ENCODE results near the gene RWDD2A.

The RWDD2A gene

GRCh38 chr6:83220121-83220520, 27.0 kb downstream of the RWDD2A start:
- Histone ChIP-seq H3K27me3 (ENCODE audit: insufficient read depth, low read length, poor library complexity) (no peaks in the 10 kb centered on the region), H2AFZ (ENCODE audit: low read depth, low read length) (no peak overlapping the region), H3K9me3 (ENCODE audit: insufficient read depth, low read length, severe bottlenecking) (no peaks in the 10 kb centered on the region), H3K4me3 (ENCODE audit: low read depth in 1 of 2, low read length in 2 of 2) (no peak overlapping the region), H3K4me1 (ENCODE audit: insufficient read depth, low read length) (no peaks in the 10 kb centered on the region), H4K20me1 (ENCODE audit: insufficient read depth, low read length) (no peaks in the 10 kb centered on the region), H3K27ac (ENCODE audit: low read length) (no peak overlapping the region), H3K36me3 (ENCODE audit: insufficient read depth, low read length) (no peaks in the 10 kb centered on the region), H3K79me2 (ENCODE audit: insufficient read depth, low read length) (no peaks in the 10 kb centered on the region), H3K9ac (ENCODE audit: low read depth, low read length) (no peak overlapping the region), H3K4me2 (ENCODE audit: insufficient read depth, low read length) (no peak overlapping the region)
- ATAC-seq (ENCODE audit: insufficient read depth, low read depth) (no peak), DNase-seq (no peak)
- TF ChIP-seq EZH2 (IDR thresholded peaks at IDR 0.05; ENCODE audit: borderline replicate concordance, low read depth, low read length, severe bottlenecking) (no peak), CTCF (IDR thresholded peaks at IDR 0.05; ENCODE audit: borderline replicate concordance, extremely low read depth, low read length, poor library complexity, severe bottlenecking) (no peak)

- Histone ChIP-seq H3K79me2 (ENCODE audit: insufficient read depth, low read length) (no peaks in the 10 kb centered on the region), H3K36me3 (ENCODE audit: insufficient read depth, low read length) (no peaks in the 10 kb centered on the region), H3K4me3 (ENCODE audit: low read depth in 1 of 2, low read length in 2 of 2) (no peak overlapping the region), H4K20me1 (ENCODE audit: insufficient read depth, low read length) (no peaks in the 10 kb centered on the region), H3K27me3 (ENCODE audit: insufficient read depth, low read length, poor library complexity) (no peaks in the 10 kb centered on the region), H3K4me1 (ENCODE audit: insufficient read depth, low read length) (no peaks in the 10 kb centered on the region), H3K9ac (ENCODE audit: low read depth, low read length) (no peak overlapping the region), H2AFZ (ENCODE audit: low read depth, low read length) (no peak overlapping the region), H3K9me3 (ENCODE audit: insufficient read depth, low read length, severe bottlenecking) (no peaks in the 10 kb centered on the region), H3K27ac (ENCODE audit: low read length) (no peak overlapping the region), H3K4me2 (ENCODE audit: insufficient read depth, low read length) (no peak overlapping the region)
- TF ChIP-seq CTCF (IDR thresholded peaks at IDR 0.05; ENCODE audit: borderline replicate concordance, extremely low read depth, low read length, poor library complexity, severe bottlenecking), result no peak
- TF ChIP-seq EZH2 (IDR thresholded peaks at IDR 0.05; ENCODE audit: borderline replicate concordance, low read depth, low read length, severe bottlenecking), result no peak
- no peak for DNase-seq
- ATAC-seq (ENCODE audit: insufficient read depth, low read depth), result no peak
Measured at GRCh38 chr6:83221276-83221675, 28.1 kb downstream of the RWDD2A start.

- Histone ChIP-seq H4K20me1 (ENCODE audit: insufficient read depth, low read length) (no peaks in the 10 kb centered on the region), H3K9me3 (ENCODE audit: insufficient read depth, low read length, severe bottlenecking) (no peaks in the 10 kb centered on the region), H3K36me3 (ENCODE audit: insufficient read depth, low read length) (no peaks in the 10 kb centered on the region), H3K79me2 (ENCODE audit: insufficient read depth, low read length) (no peaks in the 10 kb centered on the region), H2AFZ (ENCODE audit: low read depth, low read length) (no peak overlapping the region), H3K4me3 (ENCODE audit: low read depth in 1 of 2, low read length in 2 of 2) (no peak overlapping the region), H3K9ac (ENCODE audit: low read depth, low read length) (no peak overlapping the region), H3K27ac (ENCODE audit: low read length) (no peak overlapping the region), H3K4me1 (ENCODE audit: insufficient read depth, low read length) (no peaks in the 10 kb centered on the region), H3K4me2 (ENCODE audit: insufficient read depth, low read length) (no peak overlapping the region), H3K27me3 (ENCODE audit: insufficient read depth, low read length, poor library complexity) (no peaks in the 10 kb centered on the region)
- no peak for DNase-seq
- TF ChIP-seq CTCF (IDR thresholded peaks at IDR 0.05; ENCODE audit: borderline replicate concordance, extremely low read depth, low read length, poor library complexity, severe bottlenecking) (peak; percentile 61), EZH2 (IDR thresholded peaks at IDR 0.05; ENCODE audit: borderline replicate concordance, low read depth, low read length, severe bottlenecking) (no peak)
- 0 out of 3 replicates have a peak, but pooled peaks have one; percentile 44 for ATAC-seq (ENCODE audit: insufficient read depth, low read depth)
Measured at GRCh38 chr6:83221889-83222479, 28.8 kb downstream of the RWDD2A start.
